HG03095 (cell line): ENCODE data around the gene NFAM1.

Experiments used
- ATAC-seq: cut with Tn5 transposase; IDR thresholded peaks from one replicate; pipeline ENCODE4 v1.9.1; 2021; ENCODE audit warnings: moderate library complexity; ENCODE audit not compliant: unreplicated experiment

Gene NFAM1

GRCh38 chr22:42439821-42440674, 7.8 kb upstream of the NFAM1 start:
- no peak for ATAC-seq

- no peak for ATAC-seq
Observed at GRCh38 chr22:42439021-42439567, 6.9 kb upstream of the NFAM1 start.

GRCh38 chr22:42438293-42438650, 6.1 kb upstream of the NFAM1 start:
- ATAC-seq, result no peak

- ATAC-seq, result no peak
Observed at GRCh38 chr22:42437488-42438292, 5.5 kb upstream of the NFAM1 start.

- ATAC-seq, result no peak
Observed at GRCh38 chr22:42436404-42436803, 4.2 kb upstream of the NFAM1 start.

- no peak for ATAC-seq
Observed at GRCh38 chr22:42434748-42435425, 2.7 kb upstream of the NFAM1 start.

- ATAC-seq, result no peak
Observed at GRCh38 chr22:42433754-42434682, 1.8 kb upstream of the NFAM1 start.

- no peak for ATAC-seq
Observed at GRCh38 chr22:42432818-42433217, 615 bp upstream of the NFAM1 start.

GRCh38 chr22:42431401-42432019, 693 bp downstream of the NFAM1 start:
- ATAC-seq, result no peak

- no peak for ATAC-seq
Observed at GRCh38 chr22:42430528-42431125, 1.6 kb downstream of the NFAM1 start.

GRCh38 chr22:42428760-42429159, 3.4 kb downstream of the NFAM1 start:
- ATAC-seq, result no peak

GRCh38 chr22:42428025-42428424, 4.2 kb downstream of the NFAM1 start:
- no peak for ATAC-seq

- ATAC-seq, result no peak
Observed at GRCh38 chr22:42427167-42427566, 5.0 kb downstream of the NFAM1 start.

- no peak for ATAC-seq
Observed at GRCh38 chr22:42425989-42426355, 6.2 kb downstream of the NFAM1 start.

GRCh38 chr22:42425337-42425988, 6.7 kb downstream of the NFAM1 start:
- ATAC-seq, result no peak

GRCh38 chr22:42419243-42419881, 12.8 kb downstream of the NFAM1 start:
- no peak for ATAC-seq

GRCh38 chr22:42418811-42419242, 13.4 kb downstream of the NFAM1 start:
- ATAC-seq, result no peak

- ATAC-seq, result no peak
Observed at GRCh38 chr22:42417645-42418305, 14.4 kb downstream of the NFAM1 start.
